HepG2 (cell line): ENCODE results near the gene KANK3. TPM values are rescaled to one million over a fixed set of nuclear protein-coding genes. Genes with fewer than 3 reads are reported as not detected.
A peak's percentile ranks its signal among the peaks of the same experiment; 100 is the strongest.

Experiments
- AGO2 ChIP-seq: fragments of 200-400 bp; formaldehyde crosslinking; optimal IDR thresholded peaks from 2 replicates; pipeline ENCODE3; 2017; ENCODE audit warnings: mild to moderate bottlenecking, low read depth, low read length, moderate library complexity
- BHLHE40 ChIP-seq: IDR thresholded peaks from 2 replicates; pipeline ENCODE4 v1.6.1; 2011; ENCODE audit warnings: low read length, improper control_type of control experiment
- CBFB ChIP-seq: sonication (generic); formaldehyde crosslinking; IDR thresholded peaks from 2 replicates; pipeline ENCODE4 v1.4.0; 2020; ENCODE audit warnings: missing genetic modification reagents
- HNRNPL ChIP-seq: fragments of 200-400 bp; formaldehyde crosslinking; IDR thresholded peaks from 2 replicates; pipeline ENCODE4 v1.6.1; 2017; ENCODE audit warnings: mild to moderate bottlenecking, low read depth, low read length
- IKZF1 ChIP-seq: fragments of 450-650 bp; IDR thresholded peaks from 2 replicates; pipeline ENCODE4 v1.7.1; 2016
- MZF1 ChIP-seq: sonication (generic); formaldehyde crosslinking; IDR thresholded peaks from 2 replicates; pipeline ENCODE4 v1.8.1; 2023; ENCODE audit warnings: mild to moderate bottlenecking, missing genetic modification reagents, borderline replicate concordance
- PLRG1 ChIP-seq: fragments of 450-650 bp; conservative IDR thresholded peaks from 2 replicates; pipeline ENCODE4 v1.6.1; 2016
- SMYD3 ChIP-seq: sonication (generic); formaldehyde crosslinking; IDR thresholded peaks from 2 replicates; pipeline ENCODE4 v1.8.1; 2023; ENCODE audit warnings: mild to moderate bottlenecking, missing genetic modification reagents
- YY1 ChIP-seq: IDR thresholded peaks from 2 replicates; pipeline ENCODE4 v1.6.1; 2011; ENCODE audit warnings: low read length, low read depth, moderate library complexity, mild to moderate bottlenecking; ENCODE audit not compliant: insufficient read depth, insufficient replicate concordance
- ZNF232 ChIP-seq: sonication (generic); formaldehyde crosslinking; IDR thresholded peaks from 2 replicates; pipeline ENCODE4 v1.4.0; 2020; ENCODE audit warnings: missing genetic modification reagents, borderline replicate concordance
- ZNF337 ChIP-seq: sonication (generic); formaldehyde crosslinking; IDR thresholded peaks from 2 replicates; pipeline ENCODE4 v1.5.1; 2020; ENCODE audit warnings: missing genetic modification reagents, low read depth, mild to moderate bottlenecking, borderline replicate concordance
- ZNF460 ChIP-seq: sonication (generic); formaldehyde crosslinking; IDR thresholded peaks from 2 replicates; pipeline ENCODE4 v1.5.1; 2020; ENCODE audit warnings: missing genetic modification reagents, mild to moderate bottlenecking, borderline replicate concordance
- ZNF543 ChIP-seq: sonication (generic); formaldehyde crosslinking; IDR thresholded peaks from 2 replicates; pipeline ENCODE4 v1.4.0; 2020; ENCODE audit warnings: mild to moderate bottlenecking, missing genetic modification reagents
- ZNF572 ChIP-seq: sonication (generic); formaldehyde crosslinking; IDR thresholded peaks from 2 replicates; pipeline ENCODE4 v1.5.1; 2020; ENCODE audit warnings: mild to moderate bottlenecking, missing genetic modification reagents
- ZNF652 ChIP-seq: IDR thresholded peaks from 2 replicates; pipeline ENCODE4 v1.6.1; 2016; ENCODE audit warnings: low read depth, borderline replicate concordance
- ZNF703 ChIP-seq: sonication (generic); formaldehyde crosslinking; IDR thresholded peaks from 2 replicates; pipeline ENCODE4 v1.5.1; 2020; ENCODE audit warnings: missing genetic modification reagents, mild to moderate bottlenecking, moderate library complexity, borderline replicate concordance
- polyA plus RNA-seq, 8 experiments: library from polyadenylated mRNA; depleted of rRNA in 3 of 8; stranded (reverse) in 7 of 8; unstranded in 1 of 8; fragments of >200 nt; fragmentation: Illumina TruSeq in 4 of 8; extraction: Trizol in 4 of 8; gene quantifications; 2 replicates each; pipeline versions ENCODE4 v1.2.1 to v1.2.3, GENCODE V29; 2011 to 2016; ENCODE audit warnings: low read depth in 4 of 8, missing spikeins in 1 of 8, mixed read lengths in 1 of 8; ENCODE audit not compliant: insufficient read depth in 1 of 8
- total RNA-seq, 5 experiments: library from RNA; depleted of rRNA; stranded (reverse); fragments of >200 nt; fragmentation: Illumina TruSeq; extraction: Trizol; gene quantifications; 2 replicates each; pipeline ENCODE4 v1.2.3, GENCODE V29; 2016; ENCODE audit warnings: low read depth in 1 of 5
- TF ChIP-seq, protein P1 (sequence below): sonication (generic); formaldehyde crosslinking; IDR thresholded peaks from 2 replicates; pipeline ENCODE4 v1.5.1; 2020; ENCODE audit warnings: mild to moderate bottlenecking, moderate library complexity, missing genetic modification reagents
- TF ChIP-seq, protein P2 (sequence below): sonication (generic); formaldehyde crosslinking; IDR thresholded peaks from 2 replicates; pipeline ENCODE4 v1.5.0; 2020; ENCODE audit warnings: missing genetic modification reagents
- TF ChIP-seq, protein P3 (sequence below): sonication (generic); formaldehyde crosslinking; IDR thresholded peaks from 2 replicates; pipeline ENCODE4 v1.4.0; 2020; ENCODE audit warnings: mild to moderate bottlenecking, low read depth, missing genetic modification reagents
- TF ChIP-seq, protein P4 (sequence below): sonication (generic); formaldehyde crosslinking; IDR thresholded peaks from 2 replicates; pipeline ENCODE4 v1.5.0; 2020; ENCODE audit warnings: missing genetic modification reagents
- TF ChIP-seq, protein P5 (sequence below): sonication (generic); formaldehyde crosslinking; IDR thresholded peaks from 2 replicates; pipeline ENCODE4 v1.8.0; 2022; ENCODE audit warnings: missing genetic modification reagents, low read depth, mild to moderate bottlenecking, borderline replicate concordance
- TF ChIP-seq, protein P6 (sequence below): sonication (generic); formaldehyde crosslinking; IDR thresholded peaks from 2 replicates; pipeline ENCODE4 v1.4.0; 2020; ENCODE audit warnings: missing genetic modification reagents

KANK3 gene
- total and polyA plus RNA-seq, 2 of the 13 experiments (the other 11 are each of a cell fraction or from before 2014, with no cell fraction given), result 0.15 to 0.20 TPM

DNA sequence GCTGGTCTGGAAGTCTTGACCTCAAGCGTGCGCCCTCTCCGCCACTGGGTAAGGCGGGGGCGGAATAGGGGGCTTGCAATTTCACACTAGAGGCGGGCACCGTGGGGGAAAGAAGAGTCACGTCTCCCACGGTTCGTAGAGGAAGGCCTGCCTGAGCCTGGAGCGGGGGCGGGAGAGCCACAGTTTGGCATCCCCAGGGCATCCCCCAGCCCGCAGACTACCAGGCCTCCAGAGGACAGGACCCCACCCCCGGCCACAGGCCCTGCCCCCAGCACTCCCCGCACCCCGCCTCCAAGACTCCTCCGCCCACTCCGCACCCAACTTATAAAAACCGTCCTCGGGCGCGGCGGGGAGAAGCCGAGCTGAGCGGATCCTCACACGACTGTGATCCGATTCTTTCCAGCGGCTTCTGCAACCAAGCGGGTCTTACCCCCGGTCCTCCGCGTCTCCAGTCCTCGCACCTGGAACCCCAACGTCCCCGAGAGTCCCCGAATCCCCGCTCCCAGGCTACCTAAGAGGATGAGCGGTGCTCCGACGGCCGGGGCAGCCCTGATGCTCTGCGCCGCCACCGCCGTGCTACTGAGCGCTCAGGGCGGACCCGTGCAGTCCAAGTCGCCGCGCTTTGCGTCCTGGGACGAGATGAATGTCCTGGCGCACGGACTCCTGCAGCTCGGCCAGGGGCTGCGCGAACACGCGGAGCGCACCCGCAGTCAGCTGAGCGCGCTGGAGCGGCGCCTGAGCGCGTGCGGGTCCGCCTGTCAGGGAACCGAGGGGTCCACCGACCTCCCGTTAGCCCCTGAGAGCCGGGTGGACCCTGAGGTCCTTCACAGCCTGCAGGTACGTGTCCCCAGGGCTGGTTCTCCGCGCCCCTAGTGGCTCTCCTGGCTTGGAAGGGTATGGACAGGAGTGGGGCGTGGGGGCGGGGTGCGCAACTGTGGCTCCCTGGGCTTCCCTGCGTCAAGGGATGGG lies 21.0 kb upstream of the KANK3 start, which contains the start of gene ANGPTL4 (continued):
- no peak for TF ChIP-seq IKZF1
- TF ChIP-seq HNRNPL, result 0 out of 2 replicates have a peak, but pooled peaks have one; percentile 34
- peak; percentile 72; the same call in 1 of the 2 replicates for TF ChIP-seq ZNF572
- no peak for TF ChIP-seq ZNF460 (CRISPR knock-in tag)
- TF ChIP-seq, protein P1, sequence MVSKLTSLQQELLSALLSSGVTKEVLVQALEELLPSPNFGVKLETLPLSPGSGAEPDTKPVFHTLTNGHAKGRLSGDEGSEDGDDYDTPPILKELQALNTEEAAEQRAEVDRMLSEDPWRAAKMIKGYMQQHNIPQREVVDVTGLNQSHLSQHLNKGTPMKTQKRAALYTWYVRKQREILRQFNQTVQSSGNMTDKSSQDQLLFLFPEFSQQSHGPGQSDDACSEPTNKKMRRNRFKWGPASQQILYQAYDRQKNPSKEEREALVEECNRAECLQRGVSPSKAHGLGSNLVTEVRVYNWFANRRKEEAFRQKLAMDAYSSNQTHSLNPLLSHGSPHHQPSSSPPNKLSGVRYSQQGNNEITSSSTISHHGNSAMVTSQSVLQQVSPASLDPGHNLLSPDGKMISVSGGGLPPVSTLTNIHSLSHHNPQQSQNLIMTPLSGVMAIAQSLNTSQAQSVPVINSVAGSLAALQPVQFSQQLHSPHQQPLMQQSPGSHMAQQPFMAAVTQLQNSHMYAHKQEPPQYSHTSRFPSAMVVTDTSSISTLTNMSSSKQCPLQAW (CRISPR knock-in tag), result peak; percentile 76
- TF ChIP-seq, protein P2, sequence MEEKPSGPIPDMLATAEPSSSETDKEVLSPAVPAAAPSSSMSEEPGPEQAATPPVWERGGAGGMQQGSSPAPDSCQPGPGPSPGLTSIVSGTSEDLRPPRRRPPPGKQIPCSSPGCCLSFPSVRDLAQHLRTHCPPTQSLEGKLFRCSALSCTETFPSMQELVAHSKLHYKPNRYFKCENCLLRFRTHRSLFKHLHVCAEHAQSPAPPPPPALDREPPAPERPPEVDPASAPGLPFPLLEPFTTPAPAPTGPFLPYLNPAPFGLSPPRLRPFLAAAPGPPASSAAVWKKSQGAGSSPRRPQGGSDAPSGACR, result no peak
- no peak for TF ChIP-seq BHLHE40
- TF ChIP-seq, protein P3, sequence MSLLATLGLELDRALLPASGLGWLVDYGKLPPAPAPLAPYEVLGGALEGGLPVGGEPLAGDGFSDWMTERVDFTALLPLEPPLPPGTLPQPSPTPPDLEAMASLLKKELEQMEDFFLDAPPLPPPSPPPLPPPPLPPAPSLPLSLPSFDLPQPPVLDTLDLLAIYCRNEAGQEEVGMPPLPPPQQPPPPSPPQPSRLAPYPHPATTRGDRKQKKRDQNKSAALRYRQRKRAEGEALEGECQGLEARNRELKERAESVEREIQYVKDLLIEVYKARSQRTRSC, result no peak
- TF ChIP-seq MZF1, result no peak
- TF ChIP-seq ZNF652 (CRISPR knock-in tag), result no peak
- TF ChIP-seq YY1, result no peak
- TF ChIP-seq, protein P4, sequence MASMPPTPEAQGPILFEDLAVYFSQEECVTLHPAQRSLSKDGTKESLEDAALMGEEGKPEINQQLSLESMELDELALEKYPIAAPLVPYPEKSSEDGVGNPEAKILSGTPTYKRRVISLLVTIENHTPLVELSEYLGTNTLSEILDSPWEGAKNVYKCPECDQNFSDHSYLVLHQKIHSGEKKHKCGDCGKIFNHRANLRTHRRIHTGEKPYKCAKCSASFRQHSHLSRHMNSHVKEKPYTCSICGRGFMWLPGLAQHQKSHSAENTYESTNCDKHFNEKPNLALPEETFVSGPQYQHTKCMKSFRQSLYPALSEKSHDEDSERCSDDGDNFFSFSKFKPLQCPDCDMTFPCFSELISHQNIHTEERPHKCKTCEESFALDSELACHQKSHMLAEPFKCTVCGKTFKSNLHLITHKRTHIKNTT (CRISPR knock-in tag), result no peak
- peak; percentile 80 for TF ChIP-seq AGO2
- TF ChIP-seq CBFB (CRISPR knock-in tag), result no peak
- TF ChIP-seq PLRG1, result no peak
- no peak for TF ChIP-seq ZNF232 (CRISPR knock-in tag)
- TF ChIP-seq ZNF543 (CRISPR knock-in tag), result peak; percentile 66; the same call in 1 of the 2 replicates
- TF ChIP-seq, protein P5, sequence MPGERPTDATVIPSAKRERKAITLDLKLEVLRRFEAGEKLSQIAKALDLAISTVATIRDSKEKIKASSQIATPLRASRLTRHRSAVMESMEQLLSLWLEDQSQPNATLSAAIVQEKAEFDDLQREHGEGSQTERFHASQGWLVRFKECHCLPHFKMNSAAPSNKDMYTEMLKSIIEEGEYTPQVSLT (CRISPR knock-in tag), result no peak
- no peak for TF ChIP-seq ZNF337 (CRISPR knock-in tag)
- TF ChIP-seq SMYD3 (CRISPR knock-in tag), result no peak
- no peak for TF ChIP-seq ZNF703 (CRISPR knock-in tag)
- TF ChIP-seq, protein P6, sequence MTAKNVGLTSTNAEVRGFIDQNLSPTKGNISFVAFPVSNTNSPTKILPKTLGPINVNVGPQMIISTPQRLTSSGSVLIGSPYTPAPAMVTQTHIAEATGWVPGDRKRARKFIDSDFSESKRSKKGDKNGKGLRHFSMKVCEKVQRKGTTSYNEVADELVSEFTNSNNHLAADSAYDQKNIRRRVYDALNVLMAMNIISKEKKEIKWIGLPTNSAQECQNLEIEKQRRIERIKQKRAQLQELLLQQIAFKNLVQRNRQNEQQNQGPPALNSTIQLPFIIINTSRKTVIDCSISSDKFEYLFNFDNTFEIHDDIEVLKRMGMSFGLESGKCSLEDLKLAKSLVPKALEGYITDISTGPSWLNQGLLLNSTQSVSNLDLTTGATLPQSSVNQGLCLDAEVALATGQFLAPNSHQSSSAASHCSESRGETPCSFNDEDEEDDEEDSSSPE (CRISPR knock-in tag), result 0 out of 2 replicates have a peak, but pooled peaks have one; percentile 20
